HG02852 (cell line): Measurements from ENCODE around the gene SPRR1B.
"Not testable (repeated sequence)": the region's sequence is repeated elsewhere in the genome, so short reads cannot be mapped to it uniquely, and the experiment has no call there.

Source experiments
- ATAC-seq: cut with Tn5 transposase; IDR thresholded peaks from one replicate; pipeline ENCODE4 v1.9.1; 2021; ENCODE audit warnings: mild to moderate bottlenecking, moderate library complexity; ENCODE audit not compliant: unreplicated experiment

Gene SPRR1B

DNA sequence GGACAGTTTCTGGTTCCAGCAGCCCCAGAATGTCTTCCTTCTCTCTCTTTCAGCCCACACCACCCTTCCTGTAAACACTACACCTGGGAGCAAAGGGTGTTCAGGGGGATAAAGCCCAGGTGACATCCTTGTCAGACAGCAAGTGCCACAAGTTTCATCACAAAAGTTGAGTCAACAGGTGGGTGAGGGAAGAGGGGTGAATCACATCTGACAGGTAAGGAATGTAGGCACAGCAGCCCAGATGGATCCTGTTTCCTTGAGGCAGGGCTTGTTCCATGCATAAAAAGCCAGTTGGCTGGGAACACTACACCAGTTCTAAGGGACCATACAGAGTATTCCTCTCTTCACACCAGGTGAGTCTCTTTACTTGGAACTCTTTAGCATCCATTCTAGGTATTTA lies at the start of gene SPRR1B:
TSS of gene SPRR1B (plus strand) at position 309 of the 400 bp plus-strand sequence. CDS start 1,143 bp downstream, outside the sequence.
- no peak for ATAC-seq

- ATAC-seq, result no peak
These were observed 48.9 kb upstream of the SPRR1B start for GRCh38 chr1:152982076-152982475.

GRCh38 chr1:152983234-152983633 lies 47.8 kb upstream of the SPRR1B start:
- no peak for ATAC-seq

DNA sequence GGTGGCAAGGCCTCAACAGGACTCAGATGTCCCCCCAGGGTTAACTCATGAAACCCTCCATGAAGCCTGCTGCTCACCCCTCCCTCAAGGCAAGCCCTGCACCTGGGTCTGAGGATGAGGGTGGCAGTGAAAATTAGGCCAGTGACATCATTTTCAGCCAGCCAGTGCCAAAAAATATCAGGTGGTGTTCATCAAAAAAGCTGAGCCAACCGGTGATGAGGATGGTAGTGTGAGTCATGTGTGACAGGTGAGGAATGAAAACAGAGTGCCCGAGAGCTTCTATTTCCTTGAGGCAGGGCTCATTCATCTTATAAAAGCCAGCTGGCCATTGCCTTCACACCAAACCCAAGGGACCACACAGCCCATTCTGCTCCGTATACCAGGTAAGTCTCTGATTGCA lies 47.3 kb upstream of the SPRR1B start, which contains the start of gene SPRR1A:
TSS of gene SPRR1A (plus strand) at position 339 of the 400 bp plus-strand sequence. CDS start 1,150 bp downstream, outside the sequence.
- no peak for ATAC-seq

DNA sequence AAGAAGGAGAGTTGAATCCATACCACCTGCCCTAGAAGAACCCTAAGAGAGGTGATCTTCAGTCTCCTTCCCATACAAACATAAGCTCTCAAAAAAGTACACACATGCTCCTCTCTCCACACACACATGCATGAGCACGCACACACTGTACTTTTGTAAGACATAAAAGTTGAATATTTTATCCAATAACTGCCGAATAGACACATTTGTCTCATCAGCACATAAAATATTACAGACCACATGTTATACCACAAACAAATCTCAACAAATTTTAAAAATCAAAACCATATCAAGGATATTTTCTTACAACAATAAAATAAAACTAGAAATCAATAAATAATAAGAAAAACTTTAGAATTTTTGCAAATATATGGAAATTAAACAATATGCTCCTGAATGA lies 44.4 kb upstream of the SPRR1B start:
- ATAC-seq, result no peak

DNA sequence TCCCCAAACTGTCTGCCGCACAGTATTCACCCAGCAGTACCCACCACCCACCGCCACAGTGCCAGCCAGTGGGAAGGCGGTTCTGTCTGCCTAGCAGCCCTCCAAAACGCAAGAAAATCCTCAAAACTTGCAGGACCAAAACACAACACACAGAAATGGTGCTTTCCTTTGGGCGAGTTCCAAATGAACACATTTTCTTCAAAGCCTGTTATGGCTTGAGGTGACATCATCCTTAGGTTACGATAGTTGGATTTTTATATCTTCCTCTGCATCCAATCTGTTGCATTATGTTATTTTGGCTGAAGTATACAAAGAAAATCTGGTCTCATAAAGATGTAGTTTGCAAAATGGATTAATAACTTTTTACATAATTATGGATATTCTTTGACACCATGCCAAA lies 37.8 kb upstream of the SPRR1B start:
- no peak for ATAC-seq

- ATAC-seq, result no peak
These were observed 35.2 kb upstream of the SPRR1B start for GRCh38 chr1:152995842-152996241.

GRCh38 chr1:152996633-152997400 lies 34.2 kb upstream of the SPRR1B start:
- ATAC-seq, result no peak

GRCh38 chr1:152997901-152998300 lies 33.1 kb upstream of the SPRR1B start:
- ATAC-seq, result no peak

DNA sequence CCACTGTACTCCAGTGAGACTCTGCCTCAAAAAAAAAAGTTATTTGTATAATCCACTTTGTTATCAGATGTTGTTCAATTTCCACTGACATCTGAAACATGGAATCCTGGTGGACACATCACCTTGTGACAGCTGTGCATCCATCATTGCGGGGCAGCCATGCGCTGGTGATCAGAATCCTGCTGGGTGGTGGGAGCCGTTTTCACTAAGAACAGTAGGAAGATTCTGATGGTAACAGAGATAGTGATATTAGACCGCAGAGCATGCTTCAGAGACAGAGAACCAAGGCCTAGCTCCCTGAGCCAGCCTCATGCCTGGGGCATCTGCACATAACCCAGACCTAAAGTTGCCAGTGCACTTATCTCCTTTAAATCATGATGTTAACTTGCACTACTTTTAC lies 32.5 kb upstream of the SPRR1B start:
- no peak for ATAC-seq

DNA sequence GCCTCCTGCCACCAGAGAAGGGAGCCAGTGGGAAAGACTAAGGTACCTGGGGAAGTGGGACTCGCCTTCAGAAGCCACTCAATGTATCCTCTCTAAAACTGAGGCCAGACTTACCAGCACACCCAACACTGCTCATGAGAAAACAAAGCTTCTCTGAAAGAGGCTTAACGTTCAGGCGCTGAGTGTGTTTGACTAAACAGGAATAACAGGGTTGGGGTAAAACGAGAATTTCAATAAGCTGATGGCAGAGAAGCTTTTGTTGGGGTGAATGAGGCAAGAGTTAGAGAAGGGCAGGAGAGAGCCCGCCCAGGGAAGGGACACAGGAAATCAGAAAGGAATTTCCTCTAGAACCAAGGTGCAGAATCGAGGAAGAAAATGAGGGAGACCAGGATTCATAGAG lies 31.2 kb upstream of the SPRR1B start:
- no peak for ATAC-seq

DNA sequence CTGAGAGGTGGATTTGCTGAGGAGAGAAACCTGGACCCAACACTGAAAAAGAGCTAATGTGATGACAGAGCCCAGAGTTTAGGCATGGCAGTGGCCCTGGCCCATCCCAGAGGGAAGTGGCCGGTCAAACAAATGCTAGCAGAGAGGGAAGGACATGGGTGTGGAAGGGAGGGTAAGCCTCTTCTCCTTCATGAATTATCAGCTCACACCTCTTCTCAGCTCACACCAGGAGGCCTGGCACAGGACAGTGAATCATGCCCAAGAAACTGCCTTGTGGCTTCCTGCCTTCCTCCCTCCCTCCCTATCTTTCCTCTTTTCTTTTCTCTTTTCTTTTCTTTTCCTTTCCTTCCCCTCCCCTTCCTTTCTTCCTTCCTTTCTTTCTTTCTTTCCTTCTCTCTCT lies 30.7 kb upstream of the SPRR1B start:
- no peak for ATAC-seq

DNA sequence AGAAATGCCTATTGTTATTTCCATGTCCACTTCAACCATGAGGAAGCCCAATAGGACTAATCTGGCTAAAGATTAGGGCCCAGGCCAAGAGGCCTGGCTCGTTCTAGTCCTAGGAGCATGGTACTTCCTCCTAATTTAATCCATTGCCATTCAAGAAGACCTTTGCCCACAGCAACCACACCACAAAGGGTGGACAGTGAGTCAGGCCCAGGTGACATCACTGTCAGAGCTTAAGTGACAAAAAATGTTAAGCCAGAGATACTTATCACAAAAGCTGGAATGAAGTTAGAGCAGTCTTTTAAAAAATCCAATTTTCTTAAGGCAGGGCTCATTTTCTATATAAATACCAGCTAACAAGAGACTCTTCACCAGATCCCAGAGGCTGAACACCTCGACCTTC lies 29.6 kb upstream of the SPRR1B start, which contains the start of gene SPRR3:
TSS of gene SPRR3 (plus strand) at position 368 of the 400 bp plus-strand sequence. CDS start 1,272 bp downstream, outside the sequence.
- ATAC-seq, result no peak

DNA sequence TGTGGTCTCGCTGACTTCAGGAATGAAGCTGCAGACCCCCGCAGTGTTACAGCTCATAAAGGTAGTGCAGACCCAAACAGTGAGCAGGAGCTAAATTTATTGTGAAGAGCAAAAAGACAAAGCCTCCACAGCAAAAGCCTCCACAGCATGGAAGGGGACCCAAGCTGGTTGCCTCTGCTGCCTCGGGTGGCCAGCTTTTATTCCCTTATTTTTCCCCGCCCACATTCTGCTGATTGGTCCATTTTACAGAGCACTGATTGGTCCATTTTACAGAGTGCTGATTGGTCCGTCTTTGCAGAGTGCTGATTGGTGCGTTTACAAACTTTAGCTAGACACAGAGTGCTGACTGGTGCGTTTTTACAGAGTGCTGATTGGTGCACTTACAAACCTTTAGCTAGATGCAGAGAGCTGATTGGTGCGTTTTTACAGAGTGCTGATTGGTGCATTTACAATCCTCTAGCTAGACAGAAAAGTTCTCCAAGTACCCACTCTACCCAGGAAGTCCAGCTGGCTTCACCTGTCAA lies 19.7 kb upstream of the SPRR1B start:
- not testable (repeated sequence) for ATAC-seq

DNA sequence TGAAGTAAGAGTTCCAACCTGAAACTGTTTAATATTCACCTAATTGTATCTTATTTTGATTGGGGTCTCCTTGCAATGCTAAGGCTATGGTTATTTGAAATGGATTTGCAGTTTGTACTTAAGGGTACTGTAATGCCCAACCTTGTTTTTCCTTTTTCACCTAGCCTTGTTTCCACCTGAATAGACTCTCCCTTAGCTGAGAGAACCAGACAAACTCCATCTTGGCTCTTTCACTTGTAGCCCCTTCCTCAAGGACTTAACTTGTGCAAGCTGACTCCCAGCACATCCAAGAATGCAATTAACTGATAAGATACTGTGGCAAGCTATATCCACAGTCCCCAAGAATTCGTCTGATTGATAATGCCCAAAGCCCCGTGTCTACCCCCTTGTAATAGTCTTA lies 9.2 kb upstream of the SPRR1B start:
- ATAC-seq, result not testable (repeated sequence)

- not testable (repeated sequence) for ATAC-seq
These were observed 8.7 kb upstream of the SPRR1B start for GRCh38 chr1:153022340-153022739.

GRCh38 chr1:153023109-153023508 lies 7.9 kb upstream of the SPRR1B start:
- no peak for ATAC-seq

- no peak for ATAC-seq
These were observed 6.6 kb upstream of the SPRR1B start for GRCh38 chr1:153024413-153024812.

DNA sequence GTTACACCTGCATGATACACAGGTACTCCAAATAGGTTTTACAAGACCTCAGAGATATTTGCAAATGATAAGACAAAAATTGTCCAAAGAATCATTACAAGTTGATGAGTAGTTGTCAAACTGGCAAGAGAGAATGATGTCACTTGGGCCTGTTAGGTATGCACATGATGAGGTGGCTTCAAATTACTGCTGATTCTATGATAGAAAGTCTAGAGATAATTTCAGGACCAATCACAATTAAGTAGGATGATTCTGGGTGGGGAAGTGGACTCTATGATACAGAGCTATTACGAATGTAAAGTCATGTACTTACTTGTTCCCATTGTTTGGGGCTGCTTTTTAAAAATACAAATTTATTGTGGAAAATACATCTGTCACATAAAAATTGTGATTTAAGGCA lies 5.2 kb upstream of the SPRR1B start:
- ATAC-seq, result no peak

DNA sequence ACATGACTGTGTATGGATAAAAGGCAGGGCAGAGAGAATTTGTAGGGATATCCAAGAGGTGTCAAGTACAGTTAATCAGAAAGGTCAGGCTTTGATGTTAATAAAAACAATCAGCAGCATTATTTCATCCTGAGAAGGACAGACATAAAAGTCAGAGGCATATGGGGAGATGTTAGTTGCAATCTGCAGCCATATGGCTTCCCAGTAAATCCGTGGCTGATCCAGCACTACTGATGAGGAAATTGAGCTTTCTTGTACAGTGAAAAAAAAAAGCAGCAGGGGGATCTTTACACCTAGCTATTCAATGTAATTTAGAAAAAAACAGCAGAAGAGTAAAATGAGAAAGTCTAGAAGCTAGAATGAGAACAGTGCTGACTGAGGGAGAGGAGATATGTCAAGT lies 2.2 kb upstream of the SPRR1B start:
- ATAC-seq, result no peak

DNA sequence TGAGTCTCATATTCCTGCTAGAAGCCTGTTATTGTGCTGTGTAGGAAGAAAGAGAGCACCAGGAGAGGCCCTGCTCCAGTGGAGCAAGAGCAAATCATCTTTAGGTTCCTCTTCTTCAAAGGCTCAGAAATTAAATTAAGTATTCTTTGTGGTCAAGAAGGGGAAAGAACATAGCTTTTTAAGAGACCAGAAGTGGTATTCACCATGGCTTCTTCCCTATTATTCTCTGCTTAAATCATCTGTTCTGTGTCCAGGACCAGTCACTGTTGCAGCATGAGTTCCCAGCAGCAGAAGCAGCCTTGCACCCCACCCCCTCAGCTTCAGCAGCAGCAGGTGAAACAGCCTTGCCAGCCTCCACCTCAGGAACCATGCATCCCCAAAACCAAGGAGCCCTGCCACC lies 1.1 kb downstream of the SPRR1B start:
- no peak for ATAC-seq

- ATAC-seq, result no peak
These were observed 1.8 kb downstream of the SPRR1B start for GRCh38 chr1:153032677-153033308.
